ENCODE results near the gene GSG1L. TPM values are rescaled to one million over a fixed set of nuclear protein-coding genes. Genes with fewer than 3 reads are reported as not detected.

The GSG1L gene
- total and polyA plus RNA-seq, 4 donors, result not detected

DNA sequence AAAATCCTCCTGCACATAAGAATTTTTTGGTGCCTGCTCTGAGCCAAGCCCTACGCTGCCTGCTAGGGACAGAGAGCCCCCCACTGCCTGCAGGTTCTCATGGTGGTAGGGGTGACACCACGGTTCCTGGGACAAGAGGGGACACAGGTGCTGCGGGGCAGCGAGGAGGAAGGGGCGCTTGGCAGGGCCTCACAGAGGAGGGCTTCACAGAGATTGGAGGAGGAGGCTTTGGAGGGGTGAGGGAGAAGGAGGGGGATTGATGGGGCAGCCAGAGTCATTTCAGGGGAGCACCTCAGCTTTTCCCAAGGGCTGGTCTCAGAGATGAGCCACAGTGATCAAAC is 29.8 kb upstream of the GSG1L start (continued):
- no peak for TF ChIP-seq FOXA1 (IDR thresholded peaks at IDR 0.05)
- TF ChIP-seq SP1 (IDR thresholded peaks at IDR 0.05), result no peak
- TF ChIP-seq JUND (IDR thresholded peaks at IDR 0.05), result no peak

DNA sequence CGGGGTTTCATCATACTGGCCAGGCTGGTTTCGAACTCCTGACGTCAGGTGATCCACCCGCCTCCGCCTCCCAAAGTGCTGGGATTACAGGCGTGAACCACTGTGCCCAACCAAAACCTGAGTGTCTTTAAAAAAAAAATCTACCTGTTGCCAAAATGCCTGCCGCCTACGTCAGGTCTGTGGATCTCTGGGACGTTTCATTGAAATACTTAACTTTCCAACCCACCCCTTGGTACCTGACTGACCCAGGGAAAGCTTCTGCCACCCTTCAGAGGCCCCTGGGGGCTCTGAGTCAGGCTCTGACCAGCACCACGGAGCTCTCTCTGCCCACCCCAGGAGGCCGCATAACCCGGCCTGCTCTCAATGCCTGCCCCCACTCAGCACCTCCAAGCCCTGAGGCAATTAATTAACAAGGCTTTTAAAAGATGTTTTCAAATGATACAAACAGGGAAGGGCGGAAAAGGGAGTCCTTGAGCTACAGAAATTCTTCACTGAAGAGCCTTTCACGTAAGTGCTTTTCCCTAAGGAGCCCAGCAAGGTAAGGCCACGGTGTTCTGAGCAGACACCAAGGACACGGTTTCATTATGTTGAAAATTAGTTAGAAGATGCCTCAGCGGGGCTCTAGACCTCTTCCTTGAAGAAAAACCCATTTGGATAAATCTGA is 29.3 kb upstream of the GSG1L start:
- no peak for DNase-seq (ENCODE audit: low spot score)
- Histone ChIP-seq H3K36me3 (ENCODE audit: control insufficient read depth in 4 of 4, insufficient read depth in 3 of 4, low read depth in 1 of 4, low read length in 3 of 4) (peaks cover 0 to 6% (median 2%) of the 10 kb centered on the region in 4 donors), H3K9me3 (ENCODE audit: control insufficient read depth in 4 of 4, low read length in 3 of 4) (no peaks in the 10 kb centered on the region), H3K4me3 (ENCODE audit: low read depth in 1 of 3, low read length in 3 of 3) (no peak overlapping the region), H3K27ac (ENCODE audit: low read depth in 1 of 2, low read length in 2 of 2) (no peak overlapping the region), H3K9ac (ENCODE audit: low read depth in 1 of 2, low read length in 2 of 2) (no peak overlapping the region), H3K27me3 (ENCODE audit: control insufficient read depth in 4 of 4, insufficient read depth in 4 of 4, low read length in 3 of 4) (no peaks in the 10 kb centered on the region), H3K4me1 (ENCODE audit: control insufficient read depth in 4 of 4, insufficient read depth in 4 of 4, low read length in 3 of 4) (peaks cover 0 to 5% (median 2%) of the 10 kb centered on the region in 4 donors)
- 91% methylated on average over 17 of the region's 17 CpGs for WGBS
- TF ChIP-seq, protein P1, sequence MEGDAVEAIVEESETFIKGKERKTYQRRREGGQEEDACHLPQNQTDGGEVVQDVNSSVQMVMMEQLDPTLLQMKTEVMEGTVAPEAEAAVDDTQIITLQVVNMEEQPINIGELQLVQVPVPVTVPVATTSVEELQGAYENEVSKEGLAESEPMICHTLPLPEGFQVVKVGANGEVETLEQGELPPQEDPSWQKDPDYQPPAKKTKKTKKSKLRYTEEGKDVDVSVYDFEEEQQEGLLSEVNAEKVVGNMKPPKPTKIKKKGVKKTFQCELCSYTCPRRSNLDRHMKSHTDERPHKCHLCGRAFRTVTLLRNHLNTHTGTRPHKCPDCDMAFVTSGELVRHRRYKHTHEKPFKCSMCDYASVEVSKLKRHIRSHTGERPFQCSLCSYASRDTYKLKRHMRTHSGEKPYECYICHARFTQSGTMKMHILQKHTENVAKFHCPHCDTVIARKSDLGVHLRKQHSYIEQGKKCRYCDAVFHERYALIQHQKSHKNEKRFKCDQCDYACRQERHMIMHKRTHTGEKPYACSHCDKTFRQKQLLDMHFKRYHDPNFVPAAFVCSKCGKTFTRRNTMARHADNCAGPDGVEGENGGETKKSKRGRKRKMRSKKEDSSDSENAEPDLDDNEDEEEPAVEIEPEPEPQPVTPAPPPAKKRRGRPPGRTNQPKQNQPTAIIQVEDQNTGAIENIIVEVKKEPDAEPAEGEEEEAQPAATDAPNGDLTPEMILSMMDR (IDR thresholded peaks at IDR 0.05; ENCODE audit: low read depth, low read length, missing input control), result no peak
- TF ChIP-seq NR2F2 (IDR thresholded peaks at IDR 0.05) (no peak), SP1 (IDR thresholded peaks at IDR 0.05) (no peak), REST (IDR thresholded peaks at IDR 0.05) (no peak), JUND (IDR thresholded peaks at IDR 0.05) (no peak), YY1 (IDR thresholded peaks at IDR 0.05) (no peak), GABPA (IDR thresholded peaks at IDR 0.05 in 1 of 2, conservative IDR thresholded peaks at IDR 0.05 in 1 of 2) (no peak), FOXA1 (IDR thresholded peaks at IDR 0.05) (no peak), EGR1 (IDR thresholded peaks at IDR 0.05; ENCODE audit: low read depth in 2 of 2) (no peak), RXRA (IDR thresholded peaks at IDR 0.05) (no peak)
- TF ChIP-seq, protein P2, sequence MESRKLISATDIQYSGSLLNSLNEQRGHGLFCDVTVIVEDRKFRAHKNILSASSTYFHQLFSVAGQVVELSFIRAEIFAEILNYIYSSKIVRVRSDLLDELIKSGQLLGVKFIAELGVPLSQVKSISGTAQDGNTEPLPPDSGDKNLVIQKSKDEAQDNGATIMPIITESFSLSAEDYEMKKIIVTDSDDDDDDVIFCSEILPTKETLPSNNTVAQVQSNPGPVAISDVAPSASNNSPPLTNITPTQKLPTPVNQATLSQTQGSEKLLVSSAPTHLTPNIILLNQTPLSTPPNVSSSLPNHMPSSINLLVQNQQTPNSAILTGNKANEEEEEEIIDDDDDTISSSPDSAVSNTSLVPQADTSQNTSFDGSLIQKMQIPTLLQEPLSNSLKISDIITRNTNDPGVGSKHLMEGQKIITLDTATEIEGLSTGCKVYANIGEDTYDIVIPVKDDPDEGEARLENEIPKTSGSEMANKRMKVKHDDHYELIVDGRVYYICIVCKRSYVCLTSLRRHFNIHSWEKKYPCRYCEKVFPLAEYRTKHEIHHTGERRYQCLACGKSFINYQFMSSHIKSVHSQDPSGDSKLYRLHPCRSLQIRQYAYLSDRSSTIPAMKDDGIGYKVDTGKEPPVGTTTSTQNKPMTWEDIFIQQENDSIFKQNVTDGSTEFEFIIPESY (IDR thresholded peaks at IDR 0.05), result no peak
- TF ChIP-seq, protein P3, sequence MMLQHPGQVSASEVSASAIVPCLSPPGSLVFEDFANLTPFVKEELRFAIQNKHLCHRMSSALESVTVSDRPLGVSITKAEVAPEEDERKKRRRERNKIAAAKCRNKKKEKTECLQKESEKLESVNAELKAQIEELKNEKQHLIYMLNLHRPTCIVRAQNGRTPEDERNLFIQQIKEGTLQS (IDR thresholded peaks at IDR 0.05), result no peak

- H3K4me1 ChIP-seq (ENCODE audit: control insufficient read depth in 4 of 4, insufficient read depth in 4 of 4, low read length in 3 of 4), result peaks cover 0 to 14% (median 13%) of the 10 kb centered on the region in 4 donors
- no peak overlapping the region for H3K4me3 ChIP-seq (ENCODE audit: low read depth in 1 of 3, low read length in 3 of 3)
- no peak overlapping the region for H3K9ac ChIP-seq (ENCODE audit: low read depth in 1 of 2, low read length in 2 of 2)
- no peak overlapping the region for H3K27ac ChIP-seq (ENCODE audit: low read depth in 1 of 2, low read length in 2 of 2)
- 93% methylated on average over 12 of the region's 12 CpGs for WGBS
- no peaks in the 10 kb centered on the region for H3K27me3 ChIP-seq (ENCODE audit: control insufficient read depth in 4 of 4, insufficient read depth in 4 of 4, low read length in 3 of 4)
- DNase-seq (ENCODE audit: low spot score), result no peak
- no peaks in the 10 kb centered on the region for H3K9me3 ChIP-seq (ENCODE audit: control insufficient read depth in 4 of 4, low read length in 3 of 4)
- H3K36me3 ChIP-seq (ENCODE audit: control insufficient read depth in 4 of 4, insufficient read depth in 3 of 4, low read depth in 1 of 4, low read length in 3 of 4), result peaks cover 0 to 2% (median under 1%) of the 10 kb centered on the region in 4 donors
- TF ChIP-seq RAD21 (IDR thresholded peaks at IDR 0.05), result no peak
- no peak for TF ChIP-seq FOXA2 (IDR thresholded peaks at IDR 0.05)
- no peak for TF ChIP-seq GABPA (IDR thresholded peaks at IDR 0.05 in 1 of 2, conservative IDR thresholded peaks at IDR 0.05 in 1 of 2)
- TF ChIP-seq JUND (IDR thresholded peaks at IDR 0.05), result no peak
- no peak for TF ChIP-seq FOXA1 (IDR thresholded peaks at IDR 0.05)
- TF ChIP-seq, protein P2 (IDR thresholded peaks at IDR 0.05), result no peak
- TF ChIP-seq YY1 (IDR thresholded peaks at IDR 0.05), result no peak
- TF ChIP-seq, protein P1 (IDR thresholded peaks at IDR 0.05; ENCODE audit: low read depth, low read length, missing input control), result no peak
- TF ChIP-seq, protein P3 (IDR thresholded peaks at IDR 0.05), result no peak
- no peak for TF ChIP-seq HNF4G (IDR thresholded peaks at IDR 0.05)
These were observed 28.1 kb upstream of the GSG1L start for GRCh38 chr16:28091656-28092055.
